ENCODE measurements around the gene FAM234B. TPM values are rescaled to one million over a fixed set of nuclear protein-coding genes. Genes with fewer than 3 reads are reported as not detected.

FAM234B gene
- total and polyA plus RNA-seq, 2 experiments from 2014 or later, result 0.66 to 4.1 TPM

DNA sequence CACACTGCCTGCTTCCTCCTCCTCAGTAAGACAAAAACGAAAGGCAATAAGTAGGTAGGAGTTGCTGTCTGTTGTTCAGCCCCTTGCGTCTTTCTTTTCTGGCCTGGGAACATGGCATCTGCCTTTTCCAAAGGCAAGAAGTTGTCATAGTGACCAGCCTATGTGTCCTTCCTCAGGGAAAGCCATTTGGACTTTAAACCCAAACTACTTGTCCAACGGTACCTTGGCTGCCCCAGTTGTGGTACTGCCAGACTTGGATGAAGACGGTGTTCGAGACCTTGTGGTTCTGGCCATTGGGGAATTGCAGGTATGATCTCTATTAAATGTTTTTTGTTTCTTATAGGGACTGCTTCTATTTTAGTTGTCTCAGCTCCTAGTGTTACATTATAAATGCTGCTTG lies 18.5 kb downstream of the FAM234B start:
- H4K20me1 ChIP-seq (ENCODE audit: insufficient read depth, poor library complexity, severe bottlenecking), result no peaks in the 10 kb centered on the region
- H3K9me2 ChIP-seq (replicated peaks; ENCODE audit: insufficient read depth), result no peaks in the 10 kb centered on the region
- no peak overlapping the region for H3K4me2 ChIP-seq
- WGBS (ENCODE audit: low lambda C conversion rate, missing lambda C conversion rate), result 83% methylated on average over 5 of the region's 5 CpGs
- no peaks in the 10 kb centered on the region for H3K4me1 ChIP-seq (ENCODE audit: insufficient read depth)
- H3K36me3 ChIP-seq (replicated peaks; ENCODE audit: insufficient read depth, low read depth), result no peaks in the 10 kb centered on the region
- H3K4me3 ChIP-seq, result no peak overlapping the region
- TF ChIP-seq EZH2 (IDR thresholded peaks at IDR 0.05; ENCODE audit: borderline replicate concordance), result no peak
- no peak overlapping the region for H3K27ac ChIP-seq
- no peaks in the 10 kb centered on the region for H3K79me2 ChIP-seq
- H2AFZ ChIP-seq, result no peak overlapping the region
- DNase-seq (ENCODE audit: low spot score), result no peak
- H3K9me3 ChIP-seq (ENCODE audit: low read depth), result no peaks in the 10 kb centered on the region
- H3K27me3 ChIP-seq, result no peaks in the 10 kb centered on the region

DNA sequence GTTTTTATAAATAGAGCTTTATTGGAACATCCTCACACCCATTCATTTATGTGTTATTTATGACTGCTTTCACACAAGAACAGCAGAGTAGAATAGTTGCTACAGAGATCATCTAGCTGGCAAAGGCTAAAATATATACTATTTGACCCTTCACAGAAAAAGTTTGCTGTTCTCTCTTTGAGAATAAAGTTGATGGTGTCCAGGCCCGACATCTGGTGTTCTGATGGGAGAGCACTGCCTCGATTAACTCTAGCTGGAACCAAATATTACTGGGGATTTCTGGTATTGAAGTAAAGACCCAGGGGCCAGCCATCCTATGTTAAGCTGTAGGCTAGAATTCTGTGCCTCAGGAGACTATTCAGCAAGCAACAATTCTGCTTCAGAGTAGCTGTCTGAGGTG lies 21.8 kb downstream of the FAM234B start:
- Histone ChIP-seq H3K79me2 (no peaks in the 10 kb centered on the region), H3K27me3 (no peaks in the 10 kb centered on the region), H4K20me1 (ENCODE audit: insufficient read depth, poor library complexity, severe bottlenecking) (no peaks in the 10 kb centered on the region), H3K27ac (no peak overlapping the region), H3K36me3 (replicated peaks; ENCODE audit: insufficient read depth, low read depth) (no peaks in the 10 kb centered on the region), H3K4me1 (ENCODE audit: insufficient read depth) (no peaks in the 10 kb centered on the region), H3K9me3 (ENCODE audit: low read depth) (no peaks in the 10 kb centered on the region), H2AFZ (no peak overlapping the region), H3K4me3 (no peak overlapping the region), H3K9me2 (replicated peaks; ENCODE audit: insufficient read depth) (no peaks in the 10 kb centered on the region), H3K4me2 (no peak overlapping the region)
- TF ChIP-seq, protein P1, sequence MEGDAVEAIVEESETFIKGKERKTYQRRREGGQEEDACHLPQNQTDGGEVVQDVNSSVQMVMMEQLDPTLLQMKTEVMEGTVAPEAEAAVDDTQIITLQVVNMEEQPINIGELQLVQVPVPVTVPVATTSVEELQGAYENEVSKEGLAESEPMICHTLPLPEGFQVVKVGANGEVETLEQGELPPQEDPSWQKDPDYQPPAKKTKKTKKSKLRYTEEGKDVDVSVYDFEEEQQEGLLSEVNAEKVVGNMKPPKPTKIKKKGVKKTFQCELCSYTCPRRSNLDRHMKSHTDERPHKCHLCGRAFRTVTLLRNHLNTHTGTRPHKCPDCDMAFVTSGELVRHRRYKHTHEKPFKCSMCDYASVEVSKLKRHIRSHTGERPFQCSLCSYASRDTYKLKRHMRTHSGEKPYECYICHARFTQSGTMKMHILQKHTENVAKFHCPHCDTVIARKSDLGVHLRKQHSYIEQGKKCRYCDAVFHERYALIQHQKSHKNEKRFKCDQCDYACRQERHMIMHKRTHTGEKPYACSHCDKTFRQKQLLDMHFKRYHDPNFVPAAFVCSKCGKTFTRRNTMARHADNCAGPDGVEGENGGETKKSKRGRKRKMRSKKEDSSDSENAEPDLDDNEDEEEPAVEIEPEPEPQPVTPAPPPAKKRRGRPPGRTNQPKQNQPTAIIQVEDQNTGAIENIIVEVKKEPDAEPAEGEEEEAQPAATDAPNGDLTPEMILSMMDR (IDR thresholded peaks at IDR 0.05; ENCODE audit: poor library complexity), result no peak
- no peak for TF ChIP-seq EZH2phosphoT487 (IDR thresholded peaks at IDR 0.05; ENCODE audit: low read depth, severe bottlenecking, unreplicated experiment)
- WGBS (ENCODE audit: low lambda C conversion rate, missing lambda C conversion rate), result 74% methylated on average over 2 of the region's 2 CpGs
- DNase-seq (ENCODE audit: low spot score), result no peak

DNA sequence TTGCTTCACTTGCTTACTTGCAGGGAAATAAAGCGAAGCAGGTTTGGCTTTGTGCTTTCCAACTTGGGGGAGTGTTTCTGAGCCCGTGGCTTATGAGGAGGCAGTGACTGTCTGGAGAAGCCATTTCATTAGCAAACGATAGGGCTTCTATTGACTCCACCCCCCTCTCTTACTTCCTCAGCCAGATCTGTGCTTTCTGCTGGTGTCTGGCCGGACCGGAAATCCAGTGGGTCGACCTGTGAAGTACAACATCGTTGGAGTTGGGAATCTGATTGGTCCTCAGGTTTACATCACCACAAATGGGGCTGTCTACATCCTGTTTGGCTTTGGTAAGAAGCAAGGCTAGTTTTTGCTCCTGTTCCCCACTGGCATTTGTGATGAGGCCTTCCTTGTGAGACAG lies 22.3 kb downstream of the FAM234B start:
- Histone ChIP-seq H3K27ac (no peak overlapping the region), H3K79me2 (no peaks in the 10 kb centered on the region), H3K4me1 (ENCODE audit: insufficient read depth) (no peaks in the 10 kb centered on the region), H3K9me3 (ENCODE audit: low read depth) (no peaks in the 10 kb centered on the region), H4K20me1 (ENCODE audit: insufficient read depth, poor library complexity, severe bottlenecking) (no peaks in the 10 kb centered on the region), H3K36me3 (replicated peaks; ENCODE audit: insufficient read depth, low read depth) (no peaks in the 10 kb centered on the region), H3K4me3 (no peak overlapping the region), H3K9me2 (replicated peaks; ENCODE audit: insufficient read depth) (no peaks in the 10 kb centered on the region), H3K4me2 (no peak overlapping the region), H2AFZ (no peak overlapping the region), H3K27me3 (no peaks in the 10 kb centered on the region)
- no peak for TF ChIP-seq EZH2phosphoT487 (IDR thresholded peaks at IDR 0.05; ENCODE audit: low read depth, severe bottlenecking, unreplicated experiment)
- no peak for DNase-seq (ENCODE audit: low spot score)
- 88% methylated on average over 7 of the region's 7 CpGs for WGBS (ENCODE audit: low lambda C conversion rate, missing lambda C conversion rate)

DNA sequence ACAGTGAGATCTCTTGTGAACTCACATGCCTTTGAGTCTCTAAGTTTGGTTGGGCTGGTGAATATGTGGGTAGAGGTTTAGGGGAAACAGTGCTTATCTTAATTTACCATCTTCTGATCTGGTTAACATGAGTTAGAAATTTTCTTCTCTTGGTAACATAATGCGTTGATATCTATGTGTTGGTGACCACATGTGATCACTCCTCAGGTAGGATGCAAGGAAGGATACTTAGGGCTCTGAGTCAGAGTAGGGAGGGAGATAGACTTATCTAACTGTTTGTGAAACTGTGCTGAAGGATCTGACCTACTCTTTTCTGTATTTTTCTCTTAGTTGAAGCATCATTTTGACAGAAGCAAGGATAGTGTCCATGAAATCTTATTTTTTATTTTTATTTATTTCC lies 23.1 kb downstream of the FAM234B start:
- WGBS (ENCODE audit: low lambda C conversion rate, missing lambda C conversion rate), result 95% methylated on average over 1 of the region's 1 CpG
- H3K36me3 ChIP-seq (replicated peaks; ENCODE audit: insufficient read depth, low read depth), result no peaks in the 10 kb centered on the region
- no peak overlapping the region for H3K4me2 ChIP-seq
- no peaks in the 10 kb centered on the region for H3K9me2 ChIP-seq (replicated peaks; ENCODE audit: insufficient read depth)
- no peak overlapping the region for H2AFZ ChIP-seq
- no peak overlapping the region for H3K4me3 ChIP-seq
- H4K20me1 ChIP-seq (ENCODE audit: insufficient read depth, poor library complexity, severe bottlenecking), result no peaks in the 10 kb centered on the region
- no peak for DNase-seq (ENCODE audit: low spot score)
- H3K79me2 ChIP-seq, result no peaks in the 10 kb centered on the region
- no peaks in the 10 kb centered on the region for H3K27me3 ChIP-seq
- H3K4me1 ChIP-seq (ENCODE audit: insufficient read depth), result no peaks in the 10 kb centered on the region
- no peaks in the 10 kb centered on the region for H3K9me3 ChIP-seq (ENCODE audit: low read depth)
- no peak overlapping the region for H3K27ac ChIP-seq
- no peak for TF ChIP-seq EZH2 (IDR thresholded peaks at IDR 0.05; ENCODE audit: borderline replicate concordance)
- no peak for TF ChIP-seq EZH2phosphoT487 (IDR thresholded peaks at IDR 0.05; ENCODE audit: low read depth, severe bottlenecking, unreplicated experiment)
- TF ChIP-seq, protein P1 (IDR thresholded peaks at IDR 0.05; ENCODE audit: poor library complexity), result no peak
